ENCODE measurements around the gene ZNF391. TPM values are rescaled to one million over a fixed set of nuclear protein-coding genes. Genes with fewer than 3 reads are reported as not detected.

Gene ZNF391
- total and polyA plus RNA-seq, 2 donors (not counting 3 experiments of a cell fraction or from before 2014, with no cell fraction given) = 0.17 to 0.42 TPM

DNA sequence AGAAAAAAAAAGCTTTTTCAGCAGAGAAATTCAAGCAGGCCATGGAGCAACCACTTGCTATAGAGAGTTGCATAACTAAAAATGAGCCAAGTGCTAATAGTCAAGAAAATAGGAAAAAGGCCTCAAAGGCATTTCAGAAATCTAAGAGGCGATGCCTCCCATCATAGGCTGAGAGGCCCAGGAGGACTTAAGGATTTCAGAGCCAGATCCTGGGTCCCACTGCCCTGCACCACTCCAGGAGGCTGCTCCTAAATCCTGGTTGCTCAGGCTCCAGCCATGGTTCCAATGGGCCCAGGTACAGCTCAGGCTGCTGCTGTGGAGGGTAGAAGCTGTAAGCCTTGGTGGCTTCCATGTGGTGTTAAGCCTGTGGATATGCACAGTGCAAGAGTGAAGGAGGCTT is 5.5 kb downstream of the ZNF391 start:
- no peak for FAIRE-seq
- dilution Hi-C loops (cut with MboI; ENCODE audit: extremely low pct_ligation_motif_present, low sequenced_read_pairs) = no loop called here
- CTCF ChIA-PET = no interaction called here

More for the DNA sequence above, 5.5 kb downstream of the ZNF391 start:
- no peaks in the 10 kb centered on the region for H3K36me3 ChIP-seq (ENCODE audit: control insufficient read depth in 2 of 2, extremely low read depth in 1 of 2, insufficient read depth in 2 of 2, low read length in 2 of 2)
- no peaks in the 10 kb centered on the region for H3K9me3 ChIP-seq (replicated peaks; ENCODE audit: control insufficient read depth, insufficient read depth, low read length)
- no peak overlapping the region for H3K4me2 ChIP-seq (ENCODE audit: insufficient read depth, low read length)
- H3K9ac ChIP-seq (replicated peaks; ENCODE audit: extremely low read depth, insufficient read depth, low read length) = no peak overlapping the region
- H4K20me1 ChIP-seq (replicated peaks; ENCODE audit: control insufficient read depth, extremely low read depth, insufficient read depth, low read length) = no peaks in the 10 kb centered on the region
- POLR2A ChIA-PET = no interaction called here
- no peak overlapping the region for H2AFZ ChIP-seq (ENCODE audit: low read depth, low read length)
- DNase-seq (ENCODE audit: low read depth, low spot score) = no peak
- H3K4me1 ChIP-seq (ENCODE audit: control insufficient read depth, extremely low read depth, insufficient read depth, low read length) = no peaks in the 10 kb centered on the region
- intact Hi-C loops (cut with micrococcal nuclease) = no loop called here
- no peaks in the 10 kb centered on the region for H3K27me3 ChIP-seq (ENCODE audit: control insufficient read depth in 2 of 2, insufficient read depth in 2 of 2, low read length in 2 of 2)
- no peaks in the 10 kb centered on the region for H3K9me1 ChIP-seq (replicated peaks; ENCODE audit: control insufficient read depth, extremely low read depth, insufficient read depth, low read length)
- BruUV-seq (replicated peaks) = no TSS peak
- no peak overlapping the region for H3K4me3 ChIP-seq (replicated peaks in 1 of 3; ENCODE audit: insufficient read depth in 1 of 3, low read depth in 1 of 3, low read length in 3 of 3)
- no peak for TF ChIP-seq POLR2A (IDR thresholded peaks at IDR 0.05; ENCODE audit: low read depth, low read length)
- no peak for TF ChIP-seq JUN (IDR thresholded peaks at IDR 0.05; ENCODE audit: borderline replicate concordance, insufficient read depth, insufficient read length, low read depth)
- TF ChIP-seq GATA2 (IDR thresholded peaks at IDR 0.05; ENCODE audit: insufficient read depth, insufficient read length, low read depth, low read length) = no peak
- no peak for TF ChIP-seq MYC (IDR thresholded peaks at IDR 0.05; ENCODE audit: low read depth, low read length)
- no peak for TF ChIP-seq EZH2 (IDR thresholded peaks at IDR 0.05; ENCODE audit: borderline replicate concordance, low read depth, low read length, severe bottlenecking)
- TF ChIP-seq POLR2AphosphoS5 (IDR thresholded peaks at IDR 0.05; ENCODE audit: insufficient read depth, low read depth, low read length) = no peak
- TF ChIP-seq, protein P1, sequence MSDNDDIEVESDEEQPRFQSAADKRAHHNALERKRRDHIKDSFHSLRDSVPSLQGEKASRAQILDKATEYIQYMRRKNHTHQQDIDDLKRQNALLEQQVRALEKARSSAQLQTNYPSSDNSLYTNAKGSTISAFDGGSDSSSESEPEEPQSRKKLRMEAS (IDR thresholded peaks at IDR 0.05; ENCODE audit: insufficient read depth, insufficient read length) = no peak
- TF ChIP-seq, protein P2, sequence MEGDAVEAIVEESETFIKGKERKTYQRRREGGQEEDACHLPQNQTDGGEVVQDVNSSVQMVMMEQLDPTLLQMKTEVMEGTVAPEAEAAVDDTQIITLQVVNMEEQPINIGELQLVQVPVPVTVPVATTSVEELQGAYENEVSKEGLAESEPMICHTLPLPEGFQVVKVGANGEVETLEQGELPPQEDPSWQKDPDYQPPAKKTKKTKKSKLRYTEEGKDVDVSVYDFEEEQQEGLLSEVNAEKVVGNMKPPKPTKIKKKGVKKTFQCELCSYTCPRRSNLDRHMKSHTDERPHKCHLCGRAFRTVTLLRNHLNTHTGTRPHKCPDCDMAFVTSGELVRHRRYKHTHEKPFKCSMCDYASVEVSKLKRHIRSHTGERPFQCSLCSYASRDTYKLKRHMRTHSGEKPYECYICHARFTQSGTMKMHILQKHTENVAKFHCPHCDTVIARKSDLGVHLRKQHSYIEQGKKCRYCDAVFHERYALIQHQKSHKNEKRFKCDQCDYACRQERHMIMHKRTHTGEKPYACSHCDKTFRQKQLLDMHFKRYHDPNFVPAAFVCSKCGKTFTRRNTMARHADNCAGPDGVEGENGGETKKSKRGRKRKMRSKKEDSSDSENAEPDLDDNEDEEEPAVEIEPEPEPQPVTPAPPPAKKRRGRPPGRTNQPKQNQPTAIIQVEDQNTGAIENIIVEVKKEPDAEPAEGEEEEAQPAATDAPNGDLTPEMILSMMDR (IDR thresholded peaks at IDR 0.05; ENCODE audit: extremely low read depth in 1 of 2, insufficient read depth in 1 of 2, low read depth in 1 of 2, low read length in 2 of 2) = no peak
- no peak for TF ChIP-seq FOS (IDR thresholded peaks at IDR 0.05; ENCODE audit: borderline replicate concordance, insufficient read depth, low read length)
- no peak overlapping the region for H3K27ac ChIP-seq (ENCODE audit: insufficient read depth, low read depth, low read length)
- H3K79me2 ChIP-seq (ENCODE audit: control insufficient read depth, insufficient read depth, low read length) = no peaks in the 10 kb centered on the region
